Stimulated activated CD8-positive, alpha-beta memory T cell treated with anti-CD3 and anti-CD28 coated beads, Interleukin-4, amount 100 ng/mL, for 4 hours (primary cell): ENCODE measurements around the gene ADAM15.

Source experiments
- DNase-seq, 2 donors: peaks; one replicate each; pipeline ENCODE4 v3.0.0-alpha.2; 2020; ENCODE audit warnings: low read depth in 2 of 2, low spot score in 1 of 2

ADAM15 gene

GRCh38 chr1:155011437-155012025 lies 39.6 kb upstream of the ADAM15 start:
- DNase-seq = no peak

- no peak for DNase-seq
These were observed 39.0 kb upstream of the ADAM15 start for GRCh38 chr1:155012026-155012546.

DNA sequence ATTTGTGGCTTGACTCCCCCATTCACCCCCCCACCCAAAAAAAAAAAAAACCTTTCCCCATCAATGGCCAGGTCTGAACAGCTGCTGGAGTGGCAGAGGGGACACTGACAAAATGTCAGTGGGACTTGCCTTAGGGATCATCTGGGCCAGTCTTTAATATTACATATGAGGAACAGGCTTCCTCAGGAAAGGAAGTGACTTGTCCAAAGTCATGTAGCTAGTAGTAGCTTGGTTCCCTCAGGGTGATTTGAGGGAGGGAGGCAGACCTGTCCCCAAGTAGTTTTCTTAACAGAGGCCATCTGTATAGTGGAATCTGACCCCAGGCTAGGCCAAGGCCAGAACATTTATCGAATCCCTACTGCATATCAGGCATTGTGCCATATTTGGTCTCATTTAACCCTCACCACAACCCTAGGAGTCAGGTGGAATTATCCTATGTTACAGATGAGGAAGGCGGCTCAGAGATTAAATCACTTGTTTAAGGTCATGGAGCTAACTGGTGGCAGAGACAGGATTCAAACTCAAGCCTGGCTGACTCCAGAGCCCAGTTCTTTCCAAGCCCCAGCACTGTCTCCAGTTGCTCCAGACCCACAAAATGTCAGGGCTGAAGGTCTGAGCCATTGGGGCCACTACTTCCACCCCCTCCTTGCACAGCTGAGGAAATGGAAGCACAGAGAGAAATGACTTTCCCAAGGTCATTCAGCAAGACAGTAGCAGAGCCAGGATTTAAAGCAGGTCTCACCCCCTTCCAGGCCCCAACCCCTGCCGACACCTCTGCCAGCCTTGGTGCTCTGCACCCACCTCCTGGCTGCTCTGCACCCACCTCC lies 38.1 kb upstream of the ADAM15 start:
- DNase-seq = no peak

DNA sequence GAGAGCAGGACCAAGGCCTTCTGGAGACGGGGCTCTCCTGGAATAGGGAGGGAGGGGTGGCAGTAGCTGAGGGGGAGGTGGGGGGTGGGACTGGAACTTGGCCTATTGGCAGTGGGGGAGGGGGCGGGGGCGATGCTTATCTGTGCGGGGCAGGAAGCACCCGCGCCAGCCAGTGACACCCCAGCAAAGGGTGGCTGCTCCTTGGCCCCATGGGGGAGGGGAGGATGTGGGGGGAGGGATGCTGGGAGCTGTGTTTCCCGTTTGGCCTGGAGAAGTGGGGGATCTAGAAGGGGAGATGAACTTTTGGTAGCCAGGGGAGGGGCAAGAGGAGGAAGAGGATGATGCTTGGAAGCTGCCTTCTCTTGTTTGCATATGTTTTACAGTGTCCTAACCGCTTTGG lies 37.5 kb upstream of the ADAM15 start:
- no peak for DNase-seq

- DNase-seq = no peak
These were observed 36.2 kb upstream of the ADAM15 start for GRCh38 chr1:155014709-155015508.

- DNase-seq = no peak
These were observed 35.4 kb upstream of the ADAM15 start for GRCh38 chr1:155015527-155016230.

DNA sequence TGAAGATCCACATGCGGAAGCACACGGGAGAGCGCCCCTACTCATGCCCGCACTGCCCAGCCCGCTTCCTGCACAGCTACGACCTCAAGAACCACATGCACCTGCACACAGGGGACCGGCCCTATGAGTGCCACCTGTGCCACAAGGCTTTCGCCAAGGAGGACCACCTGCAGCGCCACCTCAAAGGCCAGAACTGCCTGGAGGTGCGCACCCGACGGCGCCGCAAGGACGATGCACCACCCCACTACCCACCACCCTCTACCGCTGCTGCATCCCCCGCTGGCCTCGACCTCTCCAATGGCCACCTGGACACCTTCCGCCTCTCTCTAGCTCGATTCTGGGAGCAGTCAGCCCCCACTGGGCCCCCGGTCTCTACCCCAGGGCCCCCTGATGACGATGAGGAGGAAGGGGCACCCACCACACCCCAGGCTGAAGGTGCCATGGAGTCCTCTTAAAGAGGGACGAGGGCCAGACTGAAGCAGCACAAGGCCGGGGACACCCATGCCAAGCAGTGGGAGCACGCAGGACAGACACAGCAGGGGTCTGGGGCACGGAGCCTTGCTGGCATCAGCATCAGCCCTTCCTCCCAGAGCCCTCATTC lies 34.8 kb upstream of the ADAM15 start:
- no peak for DNase-seq

DNA sequence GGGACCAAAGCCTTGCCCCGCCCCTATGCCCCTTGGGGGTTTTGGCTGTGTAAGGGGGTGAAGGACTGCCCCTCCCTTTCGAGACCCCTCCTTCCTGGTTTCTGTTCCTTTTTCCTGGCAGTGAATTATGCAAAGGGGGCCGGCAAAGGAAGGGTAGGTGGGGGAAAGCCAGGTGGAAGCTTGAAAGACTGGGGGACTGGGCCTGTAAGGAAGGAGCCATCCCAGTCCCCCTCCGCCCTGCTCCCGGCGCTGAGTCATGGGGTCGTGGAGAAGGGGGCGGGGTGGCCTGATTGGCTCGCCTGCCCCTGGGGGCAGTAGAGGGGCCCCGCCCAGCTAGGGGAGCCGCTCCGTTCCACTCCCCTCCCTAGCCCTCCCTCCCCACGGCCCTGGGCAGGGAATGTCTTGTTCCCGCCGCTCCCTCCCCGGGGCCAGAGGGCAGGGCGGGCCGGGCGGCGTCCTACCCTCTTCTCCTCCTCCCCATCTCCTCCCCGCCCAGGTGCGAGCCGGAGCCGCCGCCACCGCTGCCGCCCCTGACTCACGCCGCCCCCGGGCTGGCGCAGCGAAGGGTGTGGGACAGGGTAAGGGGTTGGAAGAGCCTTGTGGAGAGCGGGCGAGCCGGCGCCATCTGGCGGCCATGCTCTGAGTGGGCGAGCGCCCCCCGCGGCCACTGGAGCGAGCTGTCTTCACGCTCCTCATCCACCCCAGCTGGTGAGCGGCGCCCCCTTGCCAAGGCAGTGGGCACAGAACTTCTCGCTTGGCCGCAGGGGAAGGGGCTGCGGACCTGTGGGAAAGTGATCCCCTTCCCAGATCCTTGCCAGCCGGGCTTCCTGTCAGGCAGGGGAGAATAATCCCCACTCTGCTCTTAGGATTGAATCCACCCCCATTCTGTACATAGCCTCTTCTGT lies 33.8 kb upstream of the ADAM15 start:
- peak; percentile 77 to 83 for DNase-seq

DNA sequence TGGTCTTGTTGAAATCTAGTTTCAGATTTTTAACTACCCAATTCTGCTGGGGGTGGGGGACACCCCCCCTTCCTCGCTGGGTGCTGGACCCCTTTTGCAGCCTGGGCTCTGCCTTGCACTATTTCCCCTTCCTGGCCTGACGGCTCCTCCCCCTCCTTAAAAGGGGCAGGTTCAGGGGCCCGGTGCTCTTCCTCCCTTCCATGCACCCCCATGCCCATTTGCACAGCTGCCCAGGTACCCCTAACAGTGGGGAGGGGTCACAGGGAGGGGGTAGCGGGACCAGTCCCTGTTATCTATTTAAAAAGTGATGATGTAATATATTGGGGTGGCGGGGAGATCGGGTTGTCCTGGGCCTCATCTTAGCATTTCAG lies 33.2 kb upstream of the ADAM15 start:
- no peak for DNase-seq

GRCh38 chr1:155018617-155019348 lies 32.3 kb upstream of the ADAM15 start:
- no peak for DNase-seq

DNA sequence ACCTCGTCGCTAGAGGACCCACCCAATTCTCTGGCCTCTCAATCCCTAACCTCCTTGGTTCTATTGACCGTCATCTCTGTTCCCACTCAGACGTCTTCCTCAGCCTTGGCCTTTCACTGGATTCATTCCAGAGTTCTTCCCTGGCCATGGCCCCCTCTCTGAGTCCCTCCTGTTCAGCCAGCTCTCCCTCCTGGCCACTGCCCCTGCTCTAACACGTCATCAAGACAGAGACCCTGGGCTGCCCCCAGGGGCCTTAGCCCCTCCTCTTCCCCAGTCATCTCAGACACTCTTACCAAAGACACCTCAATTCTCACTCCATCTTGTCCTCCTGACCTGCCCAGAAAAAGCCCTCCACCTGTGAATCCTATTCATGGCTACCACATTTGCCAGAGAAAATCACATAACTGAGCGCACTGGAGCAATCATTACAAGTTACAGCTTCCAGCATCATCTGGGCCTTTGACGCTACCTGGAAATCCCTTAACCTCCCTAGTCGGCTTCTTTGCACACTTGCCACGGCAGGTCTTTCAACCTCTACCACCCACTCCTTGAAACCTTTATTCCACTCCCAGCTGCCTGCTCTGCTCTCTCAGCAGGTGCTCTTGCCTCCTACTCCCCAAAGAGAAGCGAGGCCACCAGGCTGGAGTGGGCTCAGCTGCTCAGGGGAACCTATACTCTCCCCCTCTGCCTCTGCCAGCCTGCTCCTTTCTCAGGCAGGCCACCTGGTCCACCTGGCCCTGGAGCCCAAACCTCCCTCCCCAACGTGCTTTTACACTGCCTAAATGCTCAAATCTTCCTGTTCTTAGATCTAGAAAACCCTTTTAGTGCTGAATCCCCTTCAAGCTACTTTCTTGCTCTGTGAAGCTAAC lies 31.5 kb upstream of the ADAM15 start:
- DNase-seq = no peak

DNA sequence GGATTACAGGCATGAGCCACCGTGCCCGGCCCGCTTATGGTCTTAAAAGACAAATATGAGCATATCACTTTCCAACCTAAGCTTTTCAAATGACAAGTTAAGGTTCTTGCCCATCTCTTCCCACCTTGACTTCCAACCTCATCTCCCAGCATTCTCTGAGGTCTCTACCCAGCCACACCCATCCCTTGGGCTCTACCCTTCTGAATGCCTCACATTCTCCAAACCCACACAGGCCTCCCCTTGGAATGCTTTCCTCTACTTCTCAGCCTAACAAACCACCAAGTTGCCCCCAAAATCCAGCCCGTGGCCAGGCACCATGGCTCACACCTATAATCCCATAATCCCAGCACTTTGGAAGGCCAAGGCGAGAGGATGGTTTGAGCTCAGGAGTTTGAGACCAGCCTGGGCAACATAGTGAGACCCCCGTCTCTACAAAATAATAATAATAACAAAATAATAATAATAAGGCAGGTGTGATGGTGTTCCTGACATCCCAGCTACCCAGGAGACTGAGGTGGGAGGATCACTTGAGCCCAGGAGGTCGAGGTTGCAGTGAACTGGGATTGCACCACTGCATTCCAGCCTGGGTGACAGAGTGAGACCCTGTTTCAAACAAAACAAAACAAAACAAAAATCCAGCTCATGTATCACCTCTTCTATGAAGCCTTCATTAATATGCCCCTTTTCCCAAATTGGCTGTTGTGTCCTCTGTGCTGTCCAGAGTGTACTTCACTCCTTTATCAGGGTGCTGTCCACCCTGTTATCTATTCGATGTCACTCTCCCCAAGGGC lies 28.8 kb upstream of the ADAM15 start:
- no peak for DNase-seq

- DNase-seq = no peak
These were observed 28.2 kb upstream of the ADAM15 start for GRCh38 chr1:155022927-155023236.

DNA sequence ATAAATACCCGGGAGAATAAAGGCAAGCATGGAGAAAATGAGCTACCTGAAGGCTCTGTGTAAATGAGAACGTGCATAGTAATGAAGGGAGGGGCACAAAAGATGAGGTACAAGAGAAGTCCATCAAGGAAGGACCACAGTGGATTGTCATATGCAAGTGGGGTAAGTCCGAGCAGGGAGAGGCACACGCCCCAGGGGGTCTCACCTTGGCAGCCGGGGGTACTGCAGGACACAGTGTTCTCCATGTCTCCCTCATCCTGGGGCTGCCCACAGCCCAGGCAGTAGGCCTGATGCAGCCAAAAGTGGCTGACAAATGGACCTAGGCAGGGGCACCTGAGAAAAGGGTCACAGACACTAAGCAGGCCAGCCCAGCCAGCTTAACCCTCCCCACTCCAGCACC lies 27.5 kb upstream of the ADAM15 start:
- no peak for DNase-seq

- no peak for DNase-seq
These were observed 26.8 kb upstream of the ADAM15 start for GRCh38 chr1:155024315-155024714.

- no peak for DNase-seq
These were observed 25.0 kb upstream of the ADAM15 start for GRCh38 chr1:155026154-155026553.

DNA sequence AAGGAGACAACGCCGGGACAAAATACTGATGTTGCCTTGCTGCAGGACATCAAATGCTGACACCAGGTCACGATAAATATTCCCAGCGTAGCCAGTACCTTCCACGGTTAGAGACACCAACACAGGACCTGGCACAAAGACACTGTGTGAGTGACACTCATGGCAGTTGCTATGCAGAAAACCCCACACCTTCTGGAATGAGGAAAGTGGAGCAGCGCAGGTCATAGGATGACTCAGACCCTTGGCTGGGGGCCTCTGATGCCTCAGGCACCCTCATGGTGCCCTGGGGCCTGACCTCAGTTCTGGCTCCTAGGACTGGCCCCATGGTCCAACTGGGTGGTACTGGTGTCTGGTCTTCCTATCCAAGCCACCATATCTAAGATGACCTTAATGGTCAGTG lies 24.5 kb upstream of the ADAM15 start:
- DNase-seq = no peak
